B cell (primary cell): Measurements from ENCODE around the gene PIK3AP1.

Source experiments
- EZH2 ChIP-seq: IDR thresholded peaks from 2 replicates; pipeline ENCODE4 v1.6.1; 2012; ENCODE audit warnings: borderline replicate concordance, low read depth, mild to moderate bottlenecking, moderate library complexity, low read length; ENCODE audit not compliant: insufficient read depth, poor library complexity, severe bottlenecking
- TF ChIP-seq, protein P1 (sequence below): fragments of 200-600 bp; IDR thresholded peaks from one replicate; pipeline ENCODE4 v1.8.0; 2022; ENCODE audit warnings: antibody characterized with exemption, mild to moderate bottlenecking

DNA sequence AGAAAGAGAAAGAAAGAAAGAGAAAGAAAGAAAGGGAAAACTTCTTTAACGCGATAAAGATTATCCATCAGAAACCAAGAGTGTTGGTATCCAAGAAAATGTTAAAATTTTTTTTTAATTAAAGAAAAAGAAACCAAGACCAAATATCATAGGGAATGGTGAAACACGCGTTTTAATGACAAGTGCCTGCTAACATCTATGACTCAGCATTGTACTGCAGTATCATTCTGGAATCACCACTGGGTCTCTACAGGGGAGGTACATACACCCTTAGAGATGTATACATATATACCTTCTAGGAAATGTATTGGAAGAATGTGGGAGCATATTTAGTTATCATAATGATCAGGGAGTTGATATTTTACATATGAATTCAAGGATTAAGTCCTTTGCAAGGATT lies 32.1 kb upstream of the PIK3AP1 start:
- TF ChIP-seq, protein P1, sequence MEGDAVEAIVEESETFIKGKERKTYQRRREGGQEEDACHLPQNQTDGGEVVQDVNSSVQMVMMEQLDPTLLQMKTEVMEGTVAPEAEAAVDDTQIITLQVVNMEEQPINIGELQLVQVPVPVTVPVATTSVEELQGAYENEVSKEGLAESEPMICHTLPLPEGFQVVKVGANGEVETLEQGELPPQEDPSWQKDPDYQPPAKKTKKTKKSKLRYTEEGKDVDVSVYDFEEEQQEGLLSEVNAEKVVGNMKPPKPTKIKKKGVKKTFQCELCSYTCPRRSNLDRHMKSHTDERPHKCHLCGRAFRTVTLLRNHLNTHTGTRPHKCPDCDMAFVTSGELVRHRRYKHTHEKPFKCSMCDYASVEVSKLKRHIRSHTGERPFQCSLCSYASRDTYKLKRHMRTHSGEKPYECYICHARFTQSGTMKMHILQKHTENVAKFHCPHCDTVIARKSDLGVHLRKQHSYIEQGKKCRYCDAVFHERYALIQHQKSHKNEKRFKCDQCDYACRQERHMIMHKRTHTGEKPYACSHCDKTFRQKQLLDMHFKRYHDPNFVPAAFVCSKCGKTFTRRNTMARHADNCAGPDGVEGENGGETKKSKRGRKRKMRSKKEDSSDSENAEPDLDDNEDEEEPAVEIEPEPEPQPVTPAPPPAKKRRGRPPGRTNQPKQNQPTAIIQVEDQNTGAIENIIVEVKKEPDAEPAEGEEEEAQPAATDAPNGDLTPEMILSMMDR: no peak
- no peak for TF ChIP-seq EZH2
